HG03354 (cell line): ENCODE measurements around the gene GTSE1.
"Not testable (repeated sequence)": the region's sequence is repeated elsewhere in the genome, so short reads cannot be mapped to it uniquely, and the experiment has no call there.

Source experiments
- ATAC-seq: cut with Tn5 transposase; IDR thresholded peaks from one replicate; pipeline ENCODE4 v1.9.1; 2021; ENCODE audit warnings: mild to moderate bottlenecking; ENCODE audit not compliant: unreplicated experiment, poor library complexity, severe bottlenecking

GTSE1 gene

GRCh38 chr22:46290843-46291785 is 5.6 kb upstream of the GTSE1 start:
- no peak for ATAC-seq

- ATAC-seq, result no peak
These were observed 4.5 kb upstream of the GTSE1 start for GRCh38 chr22:46292173-46292572.

GRCh38 chr22:46292732-46293131 is 3.9 kb upstream of the GTSE1 start:
- no peak for ATAC-seq

- ATAC-seq, result no peak
These were observed 3.0 kb upstream of the GTSE1 start for GRCh38 chr22:46293577-46294260.

GRCh38 chr22:46294784-46295183 is 1.9 kb upstream of the GTSE1 start:
- ATAC-seq, result no peak

- no peak for ATAC-seq
These were observed 1.2 kb upstream of the GTSE1 start for GRCh38 chr22:46295277-46295971.

- ATAC-seq, result peak; percentile 26
These were observed 612 bp downstream of the GTSE1 start for GRCh38 chr22:46297151-46297812.

- no peak for ATAC-seq
These were observed 2.4 kb downstream of the GTSE1 start for GRCh38 chr22:46299101-46299500.

GRCh38 chr22:46300491-46300890 is 3.8 kb downstream of the GTSE1 start:
- no peak for ATAC-seq

GRCh38 chr22:46303347-46303965 is 6.8 kb downstream of the GTSE1 start:
- no peak for ATAC-seq

GRCh38 chr22:46308283-46308988 is 11.8 kb downstream of the GTSE1 start:
- ATAC-seq, result no peak

- no peak for ATAC-seq
These were observed 12.9 kb downstream of the GTSE1 start for GRCh38 chr22:46309526-46310085.

- no peak for ATAC-seq
These were observed 15.4 kb downstream of the GTSE1 start for GRCh38 chr22:46312056-46312455.

GRCh38 chr22:46312848-46313247 is 16.2 kb downstream of the GTSE1 start:
- not testable (repeated sequence) for ATAC-seq

GRCh38 chr22:46315976-46316375 is 19.3 kb downstream of the GTSE1 start:
- ATAC-seq, result no peak

GRCh38 chr22:46317646-46318045 is 21.0 kb downstream of the GTSE1 start:
- no peak for ATAC-seq

GRCh38 chr22:46318576-46318975 is 21.9 kb downstream of the GTSE1 start:
- no peak for ATAC-seq

- no peak for ATAC-seq
These were observed 22.6 kb downstream of the GTSE1 start for GRCh38 chr22:46319319-46319718.
